Measurements from ENCODE around the gene ORC6. TPM values are rescaled to one million over a fixed set of nuclear protein-coding genes. Genes with fewer than 3 reads are reported as not detected.

Gene ORC6
- total RNA-seq, 2 donors from 2014 or later: 6.8 to 28.4 TPM

GRCh38 chr16:46720619-46721018 is 31.2 kb downstream of the ORC6 start:
- DNase-seq: no peak
- H3K27me3 ChIP-seq: no peaks in the 10 kb centered on the region
- H3K36me3 ChIP-seq: no peaks in the 10 kb centered on the region
- H3K9ac ChIP-seq (ENCODE audit: low read depth in 2 of 2, low read length in 2 of 2): no peak overlapping the region
- no peak overlapping the region for H3K27ac ChIP-seq
- H3K4me1 ChIP-seq: no peaks in the 10 kb centered on the region
- H3K4me3 ChIP-seq: no peak overlapping the region
- H3K9me3 ChIP-seq: no peaks in the 10 kb centered on the region
- intact Hi-C loops (cut with DNase I): no loop called here
- TF ChIP-seq CTCF (IDR thresholded peaks at IDR 0.05): no peak

- no peak overlapping the region for H3K27ac ChIP-seq
- no peaks in the 10 kb centered on the region for H3K9me3 ChIP-seq
- DNase-seq: no peak
- no peak overlapping the region for H3K4me3 ChIP-seq
- no peaks in the 10 kb centered on the region for H3K27me3 ChIP-seq
- H3K36me3 ChIP-seq: no peaks in the 10 kb centered on the region
- no peak for TF ChIP-seq CTCF (IDR thresholded peaks at IDR 0.05)
- H3K4me1 ChIP-seq: no peaks in the 10 kb centered on the region
- no peak overlapping the region for H3K9ac ChIP-seq (ENCODE audit: low read depth in 2 of 2, low read length in 2 of 2)
- intact Hi-C loops (cut with DNase I): no loop called here
Measured at GRCh38 chr16:46721885-46722284, 32.4 kb downstream of the ORC6 start.

DNA sequence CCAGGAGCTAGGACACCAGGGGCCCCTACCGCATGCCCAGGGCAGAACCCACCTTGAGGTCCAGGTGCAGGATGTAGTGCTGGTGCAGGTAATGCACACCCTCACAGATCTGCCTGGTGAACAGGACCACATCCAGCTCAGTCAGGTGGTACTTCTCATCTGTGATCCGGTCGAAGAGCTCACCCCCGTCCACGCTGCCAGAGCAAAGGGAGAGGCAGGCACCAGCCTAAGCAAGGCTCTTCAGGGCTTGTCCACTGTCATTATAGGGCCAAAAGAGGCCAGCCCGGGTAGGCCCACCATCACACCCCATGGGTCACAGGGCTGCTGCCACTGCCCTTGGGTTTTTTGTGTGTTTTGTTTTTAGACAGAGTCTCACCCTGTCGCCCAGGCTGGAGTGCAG is 37.7 kb downstream of the ORC6 start:
- intact Hi-C loops (cut with DNase I): no loop called here
- Histone ChIP-seq H3K36me3 (no peaks in the 10 kb centered on the region), H3K4me1 (no peaks in the 10 kb centered on the region), H3K9ac (ENCODE audit: low read depth in 2 of 2, low read length in 2 of 2) (no peak overlapping the region), H3K27me3 (no peaks in the 10 kb centered on the region), H3K27ac (no peak overlapping the region), H3K9me3 (no peaks in the 10 kb centered on the region), H3K4me3 (no peak overlapping the region)
- DNase-seq: no peak
- TF ChIP-seq CTCF (IDR thresholded peaks at IDR 0.05): no peak

- no peak overlapping the region for H3K4me3 ChIP-seq
- H3K9me3 ChIP-seq: no peaks in the 10 kb centered on the region
- no peaks in the 10 kb centered on the region for H3K36me3 ChIP-seq
- intact Hi-C loops (cut with DNase I): no loop called here
- H3K9ac ChIP-seq (ENCODE audit: low read depth in 2 of 2, low read length in 2 of 2): no peak overlapping the region
- H3K4me1 ChIP-seq: no peaks in the 10 kb centered on the region
- no peak for TF ChIP-seq CTCF (IDR thresholded peaks at IDR 0.05)
- H3K27me3 ChIP-seq: no peaks in the 10 kb centered on the region
- H3K27ac ChIP-seq: no peak overlapping the region
- DNase-seq: no peak
Measured at GRCh38 chr16:46727630-46728029, 38.2 kb downstream of the ORC6 start.

- Histone ChIP-seq H3K9me3 (no peaks in the 10 kb centered on the region), H3K9ac (ENCODE audit: low read depth in 2 of 2, low read length in 2 of 2) (no peak overlapping the region), H3K4me3 (no peak overlapping the region), H3K27ac (no peak overlapping the region), H3K4me1 (no peaks in the 10 kb centered on the region), H3K36me3 (no peaks in the 10 kb centered on the region), H3K27me3 (no peaks in the 10 kb centered on the region)
- DNase-seq: no peak
- intact Hi-C loops (cut with DNase I): no loop called here
- no peak for TF ChIP-seq CTCF (IDR thresholded peaks at IDR 0.05)
Measured at GRCh38 chr16:46728806-46729205, 39.3 kb downstream of the ORC6 start.
